ENCODE results near the gene MGMT.

MGMT gene

GRCh38 chr10:129744134-129745111, 277.4 kb downstream of the MGMT start:
- no peak for DNase-seq

- no peak for DNase-seq
Measured at GRCh38 chr10:129745186-129745750, 278.2 kb downstream of the MGMT start.

- no peak for DNase-seq
Measured at GRCh38 chr10:129754211-129755050, 287.4 kb downstream of the MGMT start.

GRCh38 chr10:129755158-129755591, 288.1 kb downstream of the MGMT start:
- DNase-seq = no peak

- DNase-seq = no peak
Measured at GRCh38 chr10:129755621-129756020, 288.6 kb downstream of the MGMT start.

GRCh38 chr10:129756912-129757901, 290.2 kb downstream of the MGMT start:
- DNase-seq = no peak

GRCh38 chr10:129758207-129759021, 291.4 kb downstream of the MGMT start:
- no peak for DNase-seq

GRCh38 chr10:129759214-129760002, 292.4 kb downstream of the MGMT start:
- no peak for DNase-seq

- DNase-seq = no peak
Measured at GRCh38 chr10:129760003-129760315, 292.9 kb downstream of the MGMT start.

- DNase-seq = no peak
Measured at GRCh38 chr10:129760416-129760815, 293.4 kb downstream of the MGMT start.

GRCh38 chr10:129761197-129761972, 294.3 kb downstream of the MGMT start:
- no peak for DNase-seq

- no peak for DNase-seq
Measured at GRCh38 chr10:129761981-129762956, 295.2 kb downstream of the MGMT start.

GRCh38 chr10:129764011-129764900, 297.2 kb downstream of the MGMT start:
- no peak for DNase-seq

- no peak for DNase-seq
Measured at GRCh38 chr10:129764901-129765663, 298.0 kb downstream of the MGMT start.

- DNase-seq = no peak
Measured at GRCh38 chr10:129765664-129766550, 298.9 kb downstream of the MGMT start.
